ENCODE data around the gene DPYD.

The DPYD gene

GRCh38 chr1:97384294-97384968, 536.4 kb downstream of the DPYD start:
- Histone ChIP-seq H3K36me3 (ENCODE audit: low read depth) (no peaks in the 10 kb centered on the region), H3K4me1 (ENCODE audit: insufficient read depth, poor library complexity, severe bottlenecking) (peaks cover 5% of the 10 kb centered on the region), H3K27me3 (ENCODE audit: insufficient read depth, poor library complexity, severe bottlenecking) (no peaks in the 10 kb centered on the region), H3K4me3 (ENCODE audit: severe bottlenecking) (no peak overlapping the region), H3K9me3 (ENCODE audit: severe bottlenecking) (no peaks in the 10 kb centered on the region), H3K27ac (ENCODE audit: poor library complexity, severe bottlenecking) (peak overlapping the region; percentile 58)
- no peak for DNase-seq (ENCODE audit: low spot score)
- peak; percentile 73 for ATAC-seq (ENCODE audit: low read depth)
- TF ChIP-seq CTCF (IDR thresholded peaks at IDR 0.05; ENCODE audit: poor library complexity, severe bottlenecking) = no peak

GRCh38 chr1:97383797-97384196, 537.0 kb downstream of the DPYD start:
- DNase-seq (ENCODE audit: low spot score) (no peak), ATAC-seq (ENCODE audit: low read depth) (peak; percentile 14; the same call in 1 of the 3 replicates)
- H3K9me3 ChIP-seq (ENCODE audit: severe bottlenecking) = no peaks in the 10 kb centered on the region
- no peak overlapping the region for H3K4me3 ChIP-seq (ENCODE audit: severe bottlenecking)
- no peak for TF ChIP-seq CTCF (IDR thresholded peaks at IDR 0.05; ENCODE audit: poor library complexity, severe bottlenecking)
- H3K27me3 ChIP-seq (ENCODE audit: insufficient read depth, poor library complexity, severe bottlenecking) = no peaks in the 10 kb centered on the region
- peaks cover 5% of the 10 kb centered on the region for H3K4me1 ChIP-seq (ENCODE audit: insufficient read depth, poor library complexity, severe bottlenecking)
- peak overlapping the region; percentile 58 for H3K27ac ChIP-seq (ENCODE audit: poor library complexity, severe bottlenecking)
- no peaks in the 10 kb centered on the region for H3K36me3 ChIP-seq (ENCODE audit: low read depth)

GRCh38 chr1:97382206-97382605, 538.6 kb downstream of the DPYD start:
- H3K9me3 ChIP-seq (ENCODE audit: severe bottlenecking) = no peaks in the 10 kb centered on the region
- DNase-seq (ENCODE audit: low spot score) = no peak
- ATAC-seq (ENCODE audit: low read depth) = no peak
- no peak overlapping the region for H3K4me3 ChIP-seq (ENCODE audit: severe bottlenecking)
- TF ChIP-seq CTCF (IDR thresholded peaks at IDR 0.05; ENCODE audit: poor library complexity, severe bottlenecking) = no peak
- no peaks in the 10 kb centered on the region for H3K36me3 ChIP-seq (ENCODE audit: low read depth)
- no peak overlapping the region for H3K27ac ChIP-seq (ENCODE audit: poor library complexity, severe bottlenecking)
- H3K4me1 ChIP-seq (ENCODE audit: insufficient read depth, poor library complexity, severe bottlenecking) = peaks cover 5% of the 10 kb centered on the region
- H3K27me3 ChIP-seq (ENCODE audit: insufficient read depth, poor library complexity, severe bottlenecking) = no peaks in the 10 kb centered on the region

- no peaks in the 10 kb centered on the region for H3K36me3 ChIP-seq (ENCODE audit: low read depth)
- no peaks in the 10 kb centered on the region for H3K27me3 ChIP-seq (ENCODE audit: insufficient read depth, poor library complexity, severe bottlenecking)
- peaks cover 3% of the 10 kb centered on the region for H3K4me1 ChIP-seq (ENCODE audit: insufficient read depth, poor library complexity, severe bottlenecking)
- no peak overlapping the region for H3K4me3 ChIP-seq (ENCODE audit: severe bottlenecking)
- H3K9me3 ChIP-seq (ENCODE audit: severe bottlenecking) = no peaks in the 10 kb centered on the region
- TF ChIP-seq CTCF (IDR thresholded peaks at IDR 0.05; ENCODE audit: poor library complexity, severe bottlenecking) = no peak
- DNase-seq (ENCODE audit: low spot score) (no peak), ATAC-seq (ENCODE audit: low read depth) (no peak)
- H3K27ac ChIP-seq (ENCODE audit: poor library complexity, severe bottlenecking) = no peak overlapping the region
Observed at GRCh38 chr1:97379387-97380075, 541.3 kb downstream of the DPYD start.

- H3K27me3 ChIP-seq (ENCODE audit: insufficient read depth, poor library complexity, severe bottlenecking) = no peaks in the 10 kb centered on the region
- DNase-seq (ENCODE audit: low spot score) (no peak), ATAC-seq (ENCODE audit: low read depth) (no peak)
- H3K9me3 ChIP-seq (ENCODE audit: severe bottlenecking) = no peaks in the 10 kb centered on the region
- H3K36me3 ChIP-seq (ENCODE audit: low read depth) = no peaks in the 10 kb centered on the region
- TF ChIP-seq CTCF (IDR thresholded peaks at IDR 0.05; ENCODE audit: poor library complexity, severe bottlenecking) = no peak
- H3K4me3 ChIP-seq (ENCODE audit: severe bottlenecking) = no peak overlapping the region
- no peaks in the 10 kb centered on the region for H3K4me1 ChIP-seq (ENCODE audit: insufficient read depth, poor library complexity, severe bottlenecking)
- H3K27ac ChIP-seq (ENCODE audit: poor library complexity, severe bottlenecking) = no peak overlapping the region
Observed at GRCh38 chr1:97378596-97378995, 542.2 kb downstream of the DPYD start.

Measured in RWPE2 (cell line).